Measurements from ENCODE around the gene RPF1. TPM values are rescaled to one million over a fixed set of nuclear protein-coding genes. Genes with fewer than 3 reads are reported as not detected.

RPF1 gene
- total and polyA plus RNA-seq, 2 of the 4 experiments (the other 2 are of a cell fraction), result 28.4 to 30.3 TPM

DNA sequence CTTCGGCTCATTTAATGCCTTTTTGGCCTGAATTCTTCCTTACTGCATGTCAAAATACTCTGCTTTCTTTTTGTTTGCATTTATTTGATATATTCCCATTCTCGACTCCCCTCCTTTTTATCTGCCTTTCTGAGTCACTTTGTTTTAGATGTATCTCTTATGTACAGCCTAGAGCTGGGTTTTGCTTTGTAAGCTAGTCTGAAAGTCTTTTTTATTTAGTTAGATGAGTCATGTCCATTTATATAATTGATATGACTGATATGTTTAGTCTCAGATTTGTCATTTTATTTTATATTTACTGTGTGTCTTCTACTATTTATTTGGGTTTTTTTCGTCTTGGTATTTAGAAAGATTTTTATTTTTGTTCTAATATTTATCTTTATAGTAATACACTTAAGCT lies 60.9 kb downstream of the RPF1 start:
- intact Hi-C loops (cut with micrococcal nuclease), result loop anchor here (2.0 kb wide), 1 partner anchor 97 kb away; no protein-coding TSS in a partner anchor
- ChIA-PET POLR2A (ENCODE audit: unreplicated experiment) (no interaction called here), CTCF (no interaction called here)
- no peak overlapping the region for H3K23ac ChIP-seq (ENCODE audit: low read depth, low read length)
- no peak overlapping the region for H2AFZ ChIP-seq (replicated peaks; ENCODE audit: low read length, poor library complexity)
- H2BK20ac ChIP-seq (ENCODE audit: low read depth, low read length), result no peak overlapping the region
- H3K4me2 ChIP-seq (ENCODE audit: low read depth, low read length), result no peak overlapping the region
- no peak for ATAC-seq (ENCODE audit: low read depth)
- TF ChIP-seq NFE2L2 (IDR thresholded peaks at IDR 0.05; ENCODE audit: low read depth, low read length), result no peak
- TF ChIP-seq FOS (IDR thresholded peaks at IDR 0.05; ENCODE audit: low read depth, low read length), result peak; percentile 36; the same call in 1 of the 2 replicates
- TF ChIP-seq, protein P1, sequence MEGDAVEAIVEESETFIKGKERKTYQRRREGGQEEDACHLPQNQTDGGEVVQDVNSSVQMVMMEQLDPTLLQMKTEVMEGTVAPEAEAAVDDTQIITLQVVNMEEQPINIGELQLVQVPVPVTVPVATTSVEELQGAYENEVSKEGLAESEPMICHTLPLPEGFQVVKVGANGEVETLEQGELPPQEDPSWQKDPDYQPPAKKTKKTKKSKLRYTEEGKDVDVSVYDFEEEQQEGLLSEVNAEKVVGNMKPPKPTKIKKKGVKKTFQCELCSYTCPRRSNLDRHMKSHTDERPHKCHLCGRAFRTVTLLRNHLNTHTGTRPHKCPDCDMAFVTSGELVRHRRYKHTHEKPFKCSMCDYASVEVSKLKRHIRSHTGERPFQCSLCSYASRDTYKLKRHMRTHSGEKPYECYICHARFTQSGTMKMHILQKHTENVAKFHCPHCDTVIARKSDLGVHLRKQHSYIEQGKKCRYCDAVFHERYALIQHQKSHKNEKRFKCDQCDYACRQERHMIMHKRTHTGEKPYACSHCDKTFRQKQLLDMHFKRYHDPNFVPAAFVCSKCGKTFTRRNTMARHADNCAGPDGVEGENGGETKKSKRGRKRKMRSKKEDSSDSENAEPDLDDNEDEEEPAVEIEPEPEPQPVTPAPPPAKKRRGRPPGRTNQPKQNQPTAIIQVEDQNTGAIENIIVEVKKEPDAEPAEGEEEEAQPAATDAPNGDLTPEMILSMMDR (conservative IDR thresholded peaks at IDR 0.05; ENCODE audit: low read depth, low read length), result no peak
- TF ChIP-seq, protein P2, sequence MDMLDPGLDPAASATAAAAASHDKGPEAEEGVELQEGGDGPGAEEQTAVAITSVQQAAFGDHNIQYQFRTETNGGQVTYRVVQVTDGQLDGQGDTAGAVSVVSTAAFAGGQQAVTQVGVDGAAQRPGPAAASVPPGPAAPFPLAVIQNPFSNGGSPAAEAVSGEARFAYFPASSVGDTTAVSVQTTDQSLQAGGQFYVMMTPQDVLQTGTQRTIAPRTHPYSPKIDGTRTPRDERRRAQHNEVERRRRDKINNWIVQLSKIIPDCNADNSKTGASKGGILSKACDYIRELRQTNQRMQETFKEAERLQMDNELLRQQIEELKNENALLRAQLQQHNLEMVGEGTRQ (IDR thresholded peaks at IDR 0.05; ENCODE audit: low read depth, low read length), result no peak
- no peak overlapping the region for H3K4ac ChIP-seq (ENCODE audit: low read depth, low read length)
- no peak overlapping the region for H4K5ac ChIP-seq (ENCODE audit: low read depth, low read length)
- no peaks in the 10 kb centered on the region for H4K20me1 ChIP-seq (ENCODE audit: insufficient read depth, low read length)
- no peaks in the 10 kb centered on the region for H3K4me1 ChIP-seq (ENCODE audit: control insufficient read depth, insufficient read depth, low read length)
- dilution Hi-C loops (cut with HindIII; ENCODE audit: low sequenced_read_pairs, unreplicated experiment), result no loop called here
- no peak overlapping the region for H4K8ac ChIP-seq (ENCODE audit: low read depth in 2 of 2, low read length in 2 of 2)
- no peak overlapping the region for H3K4me3 ChIP-seq (ENCODE audit: insufficient read depth, low read depth, low read length)
- no peak overlapping the region for H4K91ac ChIP-seq (ENCODE audit: insufficient read depth, low read depth, low read length)
- no peak overlapping the region for H3K18ac ChIP-seq (ENCODE audit: low read depth, low read length)
- H3K79me1 ChIP-seq (ENCODE audit: low read depth in 1 of 2, low read length in 2 of 2), result no peaks in the 10 kb centered on the region; a peak in 1 of 4 replicates
- H2BK5ac ChIP-seq (ENCODE audit: low read depth, low read length, poor library complexity, severe bottlenecking), result no peak overlapping the region
- no peak overlapping the region for H3K9ac ChIP-seq (ENCODE audit: low read depth, low read length)
- WGBS, 2 experiments (ENCODE audit: extremely low coverage in 2 of 2, insufficient read length in 1 of 2), result no CpG with 5 or more reads among the region's 3 CpGs
- H3K9me1 ChIP-seq (ENCODE audit: insufficient read depth, low read length), result no peaks in the 10 kb centered on the region
- H3K9me3 ChIP-seq (ENCODE audit: control insufficient read depth, insufficient read depth, low read length), result no peaks in the 10 kb centered on the region
- no peak overlapping the region for H3K14ac ChIP-seq (replicated peaks; ENCODE audit: low read depth, low read length)
- peak; percentile 54 for DNase-seq
- H2BK15ac ChIP-seq (ENCODE audit: low read depth, low read length), result no peak overlapping the region
- H3K36me3 ChIP-seq (ENCODE audit: control insufficient read depth, insufficient read depth, low read length), result peaks cover 2% of the 10 kb centered on the region; the same call in 1 of the 2 replicates
- no peak overlapping the region for H2AK9ac ChIP-seq (replicated peaks; ENCODE audit: low read depth, low read length, poor library complexity)
- H3K27ac ChIP-seq (ENCODE audit: insufficient read depth, low read length), result no peak overlapping the region
- H3K27me3 ChIP-seq (ENCODE audit: control insufficient read depth, insufficient read depth, low read length), result no peaks in the 10 kb centered on the region
- H2BK120ac ChIP-seq (ENCODE audit: low read depth, low read length), result no peak overlapping the region
- in situ Hi-C loops (cut with MboI; ENCODE audit: low sequenced_read_pairs), result no loop called here
- no peak overlapping the region for H3K56ac ChIP-seq (ENCODE audit: extremely low read depth, insufficient read depth, low read length)
- BruUV-seq (replicated peaks), result no TSS peak
- no peak overlapping the region for H2AK5ac ChIP-seq (ENCODE audit: low read depth, low read length)

Data from IMR-90 (cell line).